PC-3 (cell line): ENCODE data around the gene NKD2. TPM values are rescaled to one million over a fixed set of nuclear protein-coding genes. Genes with fewer than 3 reads are reported as not detected.

ENCODE experiments used
- ATAC-seq: fragments of 200-7000 bp; cut with Tn5 transposase; 2 replicates; pipeline ENCODE4 v1.9.1; 2020; ENCODE audit warnings: mild to moderate bottlenecking, moderate library complexity
- BruUV-seq: library from RNA; stranded (reverse); fragments of 400-500 nt; replicated peaks from 2 replicates; lab custom pipeline; 2021; lab: Mats Ljungman, UMichigan
- CTCF ChIA-PET: fragments of 300-600 bp; sonication (Branson Sonifier 250); formaldehyde crosslinking; loops from one replicate; lab custom pipeline; 2022; ENCODE audit warnings: antibody characterized with exemption; lab: Charles Lee
- POLR2A ChIA-PET: fragments of 300-600 bp; sonication (Branson Sonifier 250); formaldehyde crosslinking; loops from one replicate; lab custom pipeline; 2022; ENCODE audit warnings: antibody characterized with exemption; ENCODE audit not compliant: unreplicated experiment; lab: Charles Lee
- DNase-seq: peaks from one replicate; pipeline ENCODE4 v3.0.0-alpha.2; 2015
- H2AFZ ChIP-seq: fragments of 300-600 bp; sonication (generic); 2 replicates; pipeline ENCODE4 v1.6.0; 2016; ENCODE audit warnings: antibody characterized with exemption, low read length
- H3F3A ChIP-seq: fragments of 300-600 bp; sonication (generic); one replicate; pipeline ENCODE4 v1.6.0; 2017; ENCODE audit warnings: antibody characterized with exemption, low read length, control low read depth, mild to moderate bottlenecking; ENCODE audit not compliant: unreplicated experiment
- H3K27ac ChIP-seq: fragments of 300-600 bp; sonication (generic); 2 replicates; pipeline ENCODE4 v1.5.1; 2016; ENCODE audit warnings: mild to moderate bottlenecking, low read length
- H3K27me3 ChIP-seq: fragments of 300-600 bp; sonication (generic); 2 replicates; pipeline ENCODE4 v1.6.1; 2016; ENCODE audit warnings: low read length, mixed read lengths
- H3K36me3 ChIP-seq: fragments of 300-600 bp; sonication (generic); 2 replicates; pipeline ENCODE4 v1.6.1; 2016; ENCODE audit warnings: low read depth, mixed run types, low read length, mixed read lengths
- H3K4me1 ChIP-seq: fragments of 300-600 bp; sonication (generic); 2 replicates; pipeline ENCODE4 v1.5.1; 2016; ENCODE audit warnings: low read length; ENCODE audit not compliant: insufficient read depth
- H3K4me2 ChIP-seq: fragments of 300-600 bp; sonication (generic); 2 replicates; pipeline ENCODE4 v1.6.0; 2016; ENCODE audit warnings: low read length
- H3K4me3 ChIP-seq: fragments of 300-600 bp; sonication (generic); 2 replicates; pipeline ENCODE4 v1.5.1; 2016; ENCODE audit warnings: mild to moderate bottlenecking, low read length, mixed read lengths
- H3K79me2 ChIP-seq: fragments of 300-600 bp; sonication (generic); 2 replicates; pipeline ENCODE4 v1.6.1; 2017; ENCODE audit warnings: low read length, mixed read lengths
- H3K9ac ChIP-seq: fragments of 300-600 bp; sonication (generic); 2 replicates; pipeline ENCODE4 v1.6.0; 2016; ENCODE audit warnings: mild to moderate bottlenecking, low read length
- H3K9me2 ChIP-seq: fragments of 300-600 bp; sonication (generic); replicated peaks from 2 replicates; pipeline ENCODE4 v1.6.1; 2016; ENCODE audit warnings: mixed run types, low read length, mixed read lengths
- H3K9me3 ChIP-seq: fragments of 300-600 bp; sonication (generic); 2 replicates; pipeline ENCODE4 v1.6.1; 2016; ENCODE audit warnings: low read length, mixed read lengths
- H4K20me1 ChIP-seq: fragments of 300-600 bp; sonication (generic); 2 replicates; pipeline ENCODE4 v1.6.1; 2016; ENCODE audit warnings: low read length, mixed read lengths
- CTCF ChIP-seq: fragments of 300-600 bp; sonication (generic); conservative IDR thresholded peaks from 2 replicates; pipeline ENCODE4 v1.5.1; 2017; ENCODE audit warnings: antibody characterized with exemption, low read depth, mild to moderate bottlenecking, low read length
- EZH2 ChIP-seq: fragments of 300-600 bp; sonication (generic); IDR thresholded peaks from one replicate; pipeline ENCODE4 v1.6.1; 2017; ENCODE audit warnings: antibody characterized with exemption, mild to moderate bottlenecking, low read length; ENCODE audit not compliant: unreplicated experiment
- EZH2phosphoT487 ChIP-seq: fragments of 300-600 bp; sonication (generic); IDR thresholded peaks from 2 replicates; pipeline ENCODE4 v1.6.1; 2018; ENCODE audit warnings: mild to moderate bottlenecking, antibody characterized with exemption, low read length, borderline replicate concordance
- intact Hi-C: fragments of 100-400 bp; cut with micrococcal nuclease; formaldehyde crosslinking; loops from 2 replicates; pipeline ENCODE4 v1.9.0; 2023
- total RNA-seq: library from RNA; depleted of rRNA; stranded (reverse); fragments of >200 nt; gene quantifications from 2 replicates; pipeline ENCODE4 v1.2.3, GENCODE V29; 2014

NKD2 gene
- total RNA-seq, 1 experiment from 2014 or later = 1.6 TPM

GRCh38 chr5:1006656-1007071 lies 1.9 kb upstream of the NKD2 start:
- Histone ChIP-seq H3K79me2 (no peaks in the 10 kb centered on the region), H2AFZ (no peak overlapping the region), H3K27ac (no peak overlapping the region), H3K4me3 (no peak overlapping the region), H3K9ac (no peak overlapping the region), H3K36me3 (no peaks in the 10 kb centered on the region), H3K27me3 (peaks cover 19% of the 10 kb centered on the region), H3F3A (peaks cover 5% of the 10 kb centered on the region), H3K9me2 (no peaks in the 10 kb centered on the region), H3K9me3 (no peaks in the 10 kb centered on the region), H4K20me1 (0 out of 2 replicates have a peak, but pooled peaks cover 5% of the 10 kb centered on the region), H3K4me2 (no peak overlapping the region), H3K4me1 (peaks cover 26% of the 10 kb centered on the region)
- ChIA-PET CTCF (interaction anchor here (0.6 kb wide), 1 partner anchor 638 kb away, joined by 4 read pairs; no protein-coding TSS in a partner anchor), POLR2A (no interaction called here)
- BruUV-seq = no TSS peak
- DNase-seq = no peak
- intact Hi-C loops = loop anchor here (10.0 kb wide), 1 partner anchor 158 kb away; no protein-coding TSS in a partner anchor
- no peak for ATAC-seq
- TF ChIP-seq CTCF = no peak
- no peak for TF ChIP-seq EZH2
- TF ChIP-seq EZH2phosphoT487 = no peak

GRCh38 chr5:1007221-1007680 lies 1.4 kb upstream of the NKD2 start:
- Histone ChIP-seq H3F3A (peaks cover 5% of the 10 kb centered on the region), H2AFZ (no peak overlapping the region), H3K36me3 (no peaks in the 10 kb centered on the region), H3K27ac (no peak overlapping the region), H3K4me2 (no peak overlapping the region), H4K20me1 (0 out of 2 replicates have a peak, but pooled peaks cover 5% of the 10 kb centered on the region), H3K4me1 (peaks cover 23% of the 10 kb centered on the region), H3K9ac (no peak overlapping the region), H3K9me3 (no peaks in the 10 kb centered on the region), H3K27me3 (peaks cover 19% of the 10 kb centered on the region), H3K9me2 (no peaks in the 10 kb centered on the region), H3K4me3 (no peak overlapping the region), H3K79me2 (no peaks in the 10 kb centered on the region)
- no peak for TF ChIP-seq CTCF
- TF ChIP-seq EZH2phosphoT487 = no peak
- no peak for TF ChIP-seq EZH2
- intact Hi-C loops = loop anchor here (10.0 kb wide), 1 partner anchor 158 kb away; no protein-coding TSS in a partner anchor
- DNase-seq = no peak
- ChIA-PET CTCF (interaction anchor here (0.6 kb wide), 1 partner anchor 638 kb away, joined by 4 read pairs; no protein-coding TSS in a partner anchor), POLR2A (no interaction called here)
- ATAC-seq = no peak
- BruUV-seq = no TSS peak

- no TSS peak for BruUV-seq
- H4K20me1 ChIP-seq = 0 out of 2 replicates have a peak, but pooled peaks cover 5% of the 10 kb centered on the region
- H3K27me3 ChIP-seq = peaks cover 19% of the 10 kb centered on the region
- no peak for DNase-seq
- no peak for ATAC-seq
- no peaks in the 10 kb centered on the region for H3K9me3 ChIP-seq
- ChIA-PET CTCF (no interaction called here), POLR2A (no interaction called here)
- no peak overlapping the region for H3K9ac ChIP-seq
- no peak overlapping the region for H3K4me3 ChIP-seq
- peaks cover 17% of the 10 kb centered on the region for H3K4me1 ChIP-seq
- H3K9me2 ChIP-seq = no peaks in the 10 kb centered on the region
- no peak overlapping the region for H3K4me2 ChIP-seq
- intact Hi-C loops = loop anchor here (10.0 kb wide), 1 partner anchor 157 kb away; no protein-coding TSS in a partner anchor
- TF ChIP-seq CTCF (no peak), EZH2 (no peak), EZH2phosphoT487 (no peak)
- no peak overlapping the region for H2AFZ ChIP-seq
- H3K36me3 ChIP-seq = no peaks in the 10 kb centered on the region
- H3K27ac ChIP-seq = no peak overlapping the region
- no peaks in the 10 kb centered on the region for H3K79me2 ChIP-seq
- H3F3A ChIP-seq = peaks cover 3% of the 10 kb centered on the region
Observed at GRCh38 chr5:1007681-1008450, 736 bp upstream of the NKD2 start.
